SK-N-SH (cell line): Measurements from ENCODE around the gene INTS12.

Experiments used
- CHD2 ChIP-seq: fragments of 150-350 bp; IDR thresholded peaks from 2 replicates; pipeline ENCODE4 v1.6.1; 2018; ENCODE audit warnings: low read length; ENCODE audit not compliant: partially characterized antibody
- CTCF ChIP-seq: fragments of 200-600 bp; sonication (generic); IDR thresholded peaks from 2 replicates; pipeline ENCODE4 v1.6.1; 2017; ENCODE audit warnings: antibody characterized with exemption, mild to moderate bottlenecking, moderate library complexity
- EZH2phosphoT487 ChIP-seq: fragments of 200-600 bp; sonication (generic); IDR thresholded peaks from 2 replicates; pipeline ENCODE4 v1.6.1; 2017; ENCODE audit warnings: low read depth, mixed run types, mild to moderate bottlenecking, antibody characterized with exemption, moderate library complexity, borderline replicate concordance
- FOSL2 ChIP-seq: IDR thresholded peaks from 2 replicates; pipeline ENCODE4 v1.4.0; 2012; ENCODE audit warnings: low read depth, mild to moderate bottlenecking, moderate library complexity, borderline replicate concordance
- FOXM1 ChIP-seq: IDR thresholded peaks from 2 replicates; pipeline ENCODE4 v1.4.0; 2012; ENCODE audit warnings: low read depth, mild to moderate bottlenecking
- JUND ChIP-seq: IDR thresholded peaks from 2 replicates; pipeline ENCODE4 v1.4.0; 2012
- POLR2AphosphoS5 ChIP-seq: IDR thresholded peaks from 2 replicates; pipeline ENCODE4 v1.6.1; 2012; ENCODE audit warnings: low read depth, low read length
- TF ChIP-seq, protein P1 (sequence below): IDR thresholded peaks from 2 replicates; pipeline ENCODE4; 2012
- TF ChIP-seq, protein P2 (sequence below): IDR thresholded peaks from 2 replicates; pipeline ENCODE4 v1.6.1; 2012; ENCODE audit warnings: mild to moderate bottlenecking, low read depth, low read length, moderate library complexity
- TF ChIP-seq, protein P3 (sequence below): IDR thresholded peaks from 2 replicates; pipeline ENCODE4 v1.4.0; 2012; ENCODE audit warnings: low read depth

GRCh38 chr4:105741548-105741947 lies 33.1 kb upstream of the INTS12 start:
- TF ChIP-seq FOSL2 = no peak
- TF ChIP-seq, protein P1, sequence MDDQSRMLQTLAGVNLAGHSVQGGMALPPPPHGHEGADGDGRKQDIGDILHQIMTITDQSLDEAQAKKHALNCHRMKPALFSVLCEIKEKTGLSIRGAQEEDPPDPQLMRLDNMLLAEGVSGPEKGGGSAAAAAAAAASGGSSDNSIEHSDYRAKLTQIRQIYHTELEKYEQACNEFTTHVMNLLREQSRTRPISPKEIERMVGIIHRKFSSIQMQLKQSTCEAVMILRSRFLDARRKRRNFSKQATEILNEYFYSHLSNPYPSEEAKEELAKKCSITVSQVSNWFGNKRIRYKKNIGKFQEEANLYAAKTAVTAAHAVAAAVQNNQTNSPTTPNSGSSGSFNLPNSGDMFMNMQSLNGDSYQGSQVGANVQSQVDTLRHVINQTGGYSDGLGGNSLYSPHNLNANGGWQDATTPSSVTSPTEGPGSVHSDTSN = no peak
- TF ChIP-seq CHD2 = no peak
- no peak for TF ChIP-seq CTCF
- TF ChIP-seq POLR2AphosphoS5 = no peak
- TF ChIP-seq FOXM1 = no peak
- TF ChIP-seq, protein P2, sequence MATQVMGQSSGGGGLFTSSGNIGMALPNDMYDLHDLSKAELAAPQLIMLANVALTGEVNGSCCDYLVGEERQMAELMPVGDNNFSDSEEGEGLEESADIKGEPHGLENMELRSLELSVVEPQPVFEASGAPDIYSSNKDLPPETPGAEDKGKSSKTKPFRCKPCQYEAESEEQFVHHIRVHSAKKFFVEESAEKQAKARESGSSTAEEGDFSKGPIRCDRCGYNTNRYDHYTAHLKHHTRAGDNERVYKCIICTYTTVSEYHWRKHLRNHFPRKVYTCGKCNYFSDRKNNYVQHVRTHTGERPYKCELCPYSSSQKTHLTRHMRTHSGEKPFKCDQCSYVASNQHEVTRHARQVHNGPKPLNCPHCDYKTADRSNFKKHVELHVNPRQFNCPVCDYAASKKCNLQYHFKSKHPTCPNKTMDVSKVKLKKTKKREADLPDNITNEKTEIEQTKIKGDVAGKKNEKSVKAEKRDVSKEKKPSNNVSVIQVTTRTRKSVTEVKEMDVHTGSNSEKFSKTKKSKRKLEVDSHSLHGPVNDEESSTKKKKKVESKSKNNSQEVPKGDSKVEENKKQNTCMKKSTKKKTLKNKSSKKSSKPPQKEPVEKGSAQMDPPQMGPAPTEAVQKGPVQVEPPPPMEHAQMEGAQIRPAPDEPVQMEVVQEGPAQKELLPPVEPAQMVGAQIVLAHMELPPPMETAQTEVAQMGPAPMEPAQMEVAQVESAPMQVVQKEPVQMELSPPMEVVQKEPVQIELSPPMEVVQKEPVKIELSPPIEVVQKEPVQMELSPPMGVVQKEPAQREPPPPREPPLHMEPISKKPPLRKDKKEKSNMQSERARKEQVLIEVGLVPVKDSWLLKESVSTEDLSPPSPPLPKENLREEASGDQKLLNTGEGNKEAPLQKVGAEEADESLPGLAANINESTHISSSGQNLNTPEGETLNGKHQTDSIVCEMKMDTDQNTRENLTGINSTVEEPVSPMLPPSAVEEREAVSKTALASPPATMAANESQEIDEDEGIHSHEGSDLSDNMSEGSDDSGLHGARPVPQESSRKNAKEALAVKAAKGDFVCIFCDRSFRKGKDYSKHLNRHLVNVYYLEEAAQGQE = no peak
- no peak for TF ChIP-seq JUND
- TF ChIP-seq, protein P3, sequence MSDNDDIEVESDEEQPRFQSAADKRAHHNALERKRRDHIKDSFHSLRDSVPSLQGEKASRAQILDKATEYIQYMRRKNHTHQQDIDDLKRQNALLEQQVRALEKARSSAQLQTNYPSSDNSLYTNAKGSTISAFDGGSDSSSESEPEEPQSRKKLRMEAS = no peak
- TF ChIP-seq EZH2phosphoT487 = no peak
